Body of pancreas (tissue), 4 donors: ENCODE measurements around the gene REXO4. TPM values are rescaled to one million over a fixed set of nuclear protein-coding genes. Genes with fewer than 3 reads are reported as not detected.

Source experiments
- ATAC-seq: fragments of 150-250 bp; one replicate; pipeline ENCODE4 v1.9.1; 2016
- DNase-seq, 4 donors: peaks; one replicate each; pipeline ENCODE4 v3.0.0-alpha.2; 2019
- H3K27ac ChIP-seq, 4 donors: fragments of 200-600 bp; sonication (generic); 1 replicate in 3 of 4; 2 replicates in 1 of 4; pipeline versions ENCODE4 v1.5.1 to v1.6.1; 2016 to 2019; ENCODE audit warnings: mild to moderate bottlenecking in 1 of 4, mixed read lengths in 1 of 4, moderate library complexity in 1 of 4
- H3K27me3 ChIP-seq, 2 donors: fragments of 200-600 bp; sonication (generic); one replicate each; pipeline ENCODE4 v1.6.0; 2016; ENCODE audit warnings: mild to moderate bottlenecking in 1 of 2
- H3K36me3 ChIP-seq, 2 donors: fragments of 200-600 bp; sonication (generic); replicated peaks in 1 of 2; 2 replicates each; pipeline ENCODE4 v1.5.1; 2016; ENCODE audit warnings: low read depth in 2 of 2; ENCODE audit not compliant: insufficient read depth in 1 of 2
- H3K4me1 ChIP-seq: fragments of 200-600 bp; sonication (generic); one replicate; pipeline ENCODE4 v1.6.0; 2016
- H3K4me3 ChIP-seq, 2 donors: fragments of 200-600 bp; sonication (generic); 1 replicate in 1 of 2; 2 replicates in 1 of 2; pipeline ENCODE4 v1.5.1; 2016 to 2019
- H3K9me3 ChIP-seq, 3 donors: fragments of 200-600 bp; sonication (generic); 1 replicate in 2 of 3; 2 replicates in 1 of 3; pipeline ENCODE4 v1.5.1; 2016
- CTCF ChIP-seq, 7 experiments: fragments of 450-650 bp in 4 of 7; fragments of 200-600 bp in 3 of 7; sonication (generic) in 3 of 7; IDR thresholded peaks; one replicate each; pipeline ENCODE4 v1.5.1; 2016 to 2019; ENCODE audit warnings: antibody characterized with exemption in 7 of 7
- POLR2A ChIP-seq, 3 donors: fragments of 450-650 bp; IDR thresholded peaks; one replicate each; pipeline ENCODE4 v1.6.1; 2016; ENCODE audit warnings: antibody characterized with exemption in 3 of 3, mild to moderate bottlenecking in 2 of 3
- WGBS, 2 donors: methylation state at CpG; one replicate each; pipeline ENCODE4 v1.1.5; 2017; 5-methylcytosine and 5-hydroxymethylcytosine counted together
- intact Hi-C: fragments of 100-400 bp; cut with DNase I; formaldehyde crosslinking; loops from one replicate; pipeline ENCODE4 v1.15.1; 2023
- total RNA-seq, 2 donors: library from RNA; depleted of rRNA; stranded (reverse); fragments of >200 nt; gene quantifications; one replicate each; pipeline ENCODE4 v1.1.0, GENCODE V29; 2016

REXO4 gene
- total RNA-seq, 2 donors from 2014 or later, result 15.6 to 21.8 TPM

GRCh38 chr9:133429641-133430161, 11.9 kb upstream of the REXO4 start:
- Histone ChIP-seq H3K27ac (no peak overlapping the region), H3K9me3 (no peaks in the 10 kb centered on the region), H3K4me1 (peaks cover 4% of the 10 kb centered on the region), H3K36me3 (no peaks in the 10 kb centered on the region), H3K4me3 (no peak overlapping the region), H3K27me3 (no peaks in the 10 kb centered on the region)
- DNase-seq, result peak in 3 of 4 donors; percentile 28 to 50 (median 39)
- WGBS, 2 donors, result 44 to 49% methylated on average over 19 to 41 of the region's 49 CpGs
- TF ChIP-seq CTCF (IDR thresholded peaks at IDR 0.05), result peak in 5 of 7 experiments; percentile 8 to 36 (median 20)
- no peak for TF ChIP-seq POLR2A (IDR thresholded peaks at IDR 0.05)
- peak; percentile 49 for ATAC-seq
- intact Hi-C loops, result no loop called here

DNA sequence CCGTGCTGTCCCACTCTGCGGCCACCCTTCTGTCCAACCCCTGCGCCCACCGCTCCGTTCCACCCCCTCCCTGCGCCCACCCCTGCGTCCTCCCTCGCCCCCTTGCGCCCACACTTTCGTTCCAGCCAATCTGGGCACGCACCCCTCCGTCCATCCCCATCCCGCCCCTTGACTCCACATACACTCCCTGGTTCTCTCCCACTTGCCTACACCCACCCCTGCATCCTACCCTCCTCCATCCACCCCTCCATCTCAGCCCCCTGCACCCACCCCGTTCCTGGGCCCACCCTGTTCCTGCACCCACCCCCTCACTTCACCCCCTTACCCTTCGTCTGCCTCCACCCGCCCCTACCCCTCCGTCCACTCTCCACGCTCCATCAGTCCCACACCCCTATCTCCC, 11.4 kb upstream of the REXO4 start:
- WGBS, 2 donors, result 21 to 25% methylated on average over 10 to 11 of the region's 18 CpGs
- no peaks in the 10 kb centered on the region for H3K36me3 ChIP-seq
- peaks cover 4% of the 10 kb centered on the region for H3K4me1 ChIP-seq
- DNase-seq (no peak), ATAC-seq (peak; percentile 5)
- intact Hi-C loops, result no loop called here
- no peaks in the 10 kb centered on the region for H3K27me3 ChIP-seq
- no peaks in the 10 kb centered on the region for H3K9me3 ChIP-seq
- H3K27ac ChIP-seq, result no peak overlapping the region
- no peak overlapping the region for H3K4me3 ChIP-seq
- TF ChIP-seq POLR2A (IDR thresholded peaks at IDR 0.05), result no peak
- no peak for TF ChIP-seq CTCF (IDR thresholded peaks at IDR 0.05)

GRCh38 chr9:133428617-133429101, 10.8 kb upstream of the REXO4 start:
- DNase-seq (peak in 3 of 4 donors; percentile 36 to 52 (median 41)), ATAC-seq (peak; percentile 71)
- Histone ChIP-seq H3K4me3 (no peak overlapping the region), H3K27me3 (no peaks in the 10 kb centered on the region), H3K4me1 (peaks cover 4% of the 10 kb centered on the region), H3K27ac (no peak overlapping the region), H3K9me3 (no peaks in the 10 kb centered on the region), H3K36me3 (no peaks in the 10 kb centered on the region)
- intact Hi-C loops, result no loop called here
- 2 to 3% methylated on average over 15 to 40 of the region's 57 CpGs for WGBS, 2 donors
- TF ChIP-seq CTCF (IDR thresholded peaks at IDR 0.05), result peak in 1 of 7 experiments; percentile 2
- no peak for TF ChIP-seq POLR2A (IDR thresholded peaks at IDR 0.05)

GRCh38 chr9:133427658-133428348, 10.0 kb upstream of the REXO4 start:
- intact Hi-C loops, result no loop called here
- no peak for ATAC-seq
- no peak for TF ChIP-seq POLR2A (IDR thresholded peaks at IDR 0.05)
- TF ChIP-seq CTCF (IDR thresholded peaks at IDR 0.05), result no peak
- Histone ChIP-seq H3K27ac (no peak overlapping the region), H3K4me3 (no peak overlapping the region), H3K4me1 (peaks cover 4% of the 10 kb centered on the region), H3K9me3 (no peaks in the 10 kb centered on the region), H3K36me3 (no peaks in the 10 kb centered on the region), H3K27me3 (no peaks in the 10 kb centered on the region)
- DNase-seq, result no peak
- 50 to 57% methylated on average over 9 to 10 of the region's 10 CpGs for WGBS, 2 donors
